Measurements from ENCODE around the gene STAB1. TPM values are rescaled to one million over a fixed set of nuclear protein-coding genes. Genes with fewer than 3 reads are reported as not detected.

STAB1 gene
- total and polyA plus RNA-seq, 2 donors (not counting 1 experiment from before 2014, with no cell fraction given), result under 0.01 to 0.09 TPM

- no peaks in the 10 kb centered on the region for H4K20me1 ChIP-seq (ENCODE audit: control insufficient read depth, extremely low read depth, insufficient read depth, low read length)
- no peaks in the 10 kb centered on the region for H3K36me3 ChIP-seq (ENCODE audit: control insufficient read depth, insufficient read depth, low read length)
- H3K27me3 ChIP-seq (ENCODE audit: control insufficient read depth, insufficient read depth, low read length), result peaks cover 8% of the 10 kb centered on the region
- no peak overlapping the region for H2AFZ ChIP-seq (ENCODE audit: low read length)
- no peak overlapping the region for H3K4me3 ChIP-seq (replicated peaks in 1 of 4; ENCODE audit: control extremely low read depth in 1 of 4, insufficient read depth in 1 of 4, low read depth in 3 of 4, low read length in 4 of 4)
- no peaks in the 10 kb centered on the region for H3K4me1 ChIP-seq (ENCODE audit: control insufficient read depth, extremely low read depth, insufficient read depth, low read length)
- no peak overlapping the region for H3K27ac ChIP-seq (ENCODE audit: insufficient read depth, low read length)
- H3K9me3 ChIP-seq (ENCODE audit: control insufficient read depth, insufficient read depth, low read depth, low read length), result no peaks in the 10 kb centered on the region
- H3K9ac ChIP-seq (ENCODE audit: insufficient read depth, low read length), result no peak overlapping the region
- TF ChIP-seq EZH2 (IDR thresholded peaks at IDR 0.05; ENCODE audit: low read length, missing control alignments) (no peak), CTCF (conservative IDR thresholded peaks at IDR 0.05 in 1 of 2, IDR thresholded peaks at IDR 0.05 in 1 of 2; ENCODE audit: low read depth in 1 of 2, low read length in 2 of 2) (no peak)
- H3K79me2 ChIP-seq (ENCODE audit: control insufficient read depth, insufficient read depth, low read length), result no peaks in the 10 kb centered on the region
- no peak overlapping the region for H3K4me2 ChIP-seq (ENCODE audit: extremely low read depth, insufficient read depth, low read length)
- DNase-seq (ENCODE audit: low read depth in 2 of 2), result no peak
Observed at GRCh38 chr3:52513281-52513680, 18.1 kb downstream of the STAB1 start.

- Histone ChIP-seq H3K27me3 (ENCODE audit: control insufficient read depth, insufficient read depth, low read length) (peaks cover 8% of the 10 kb centered on the region), H3K36me3 (ENCODE audit: control insufficient read depth, insufficient read depth, low read length) (no peaks in the 10 kb centered on the region), H3K9ac (ENCODE audit: insufficient read depth, low read length) (no peak overlapping the region), H3K4me1 (ENCODE audit: control insufficient read depth, extremely low read depth, insufficient read depth, low read length) (no peaks in the 10 kb centered on the region), H3K4me2 (ENCODE audit: extremely low read depth, insufficient read depth, low read length) (no peak overlapping the region), H2AFZ (ENCODE audit: low read length) (no peak overlapping the region), H3K27ac (ENCODE audit: insufficient read depth, low read length) (no peak overlapping the region), H3K79me2 (ENCODE audit: control insufficient read depth, insufficient read depth, low read length) (no peaks in the 10 kb centered on the region), H3K9me3 (ENCODE audit: control insufficient read depth, insufficient read depth, low read depth, low read length) (no peaks in the 10 kb centered on the region), H3K4me3 (replicated peaks in 1 of 4; ENCODE audit: control extremely low read depth in 1 of 4, insufficient read depth in 1 of 4, low read depth in 3 of 4, low read length in 4 of 4) (no peak overlapping the region), H4K20me1 (ENCODE audit: control insufficient read depth, extremely low read depth, insufficient read depth, low read length) (no peaks in the 10 kb centered on the region)
- TF ChIP-seq CTCF (conservative IDR thresholded peaks at IDR 0.05 in 1 of 2, IDR thresholded peaks at IDR 0.05 in 1 of 2; ENCODE audit: low read depth in 1 of 2, low read length in 2 of 2) (no peak), EZH2 (IDR thresholded peaks at IDR 0.05; ENCODE audit: low read length, missing control alignments) (no peak)
- no peak for DNase-seq (ENCODE audit: low read depth in 2 of 2)
Observed at GRCh38 chr3:52514576-52514975, 19.4 kb downstream of the STAB1 start.

GRCh38 chr3:52515192-52515591, 20.1 kb downstream of the STAB1 start:
- no peaks in the 10 kb centered on the region for H3K9me3 ChIP-seq (ENCODE audit: control insufficient read depth, insufficient read depth, low read depth, low read length)
- H2AFZ ChIP-seq (ENCODE audit: low read length), result no peak overlapping the region
- no peak for TF ChIP-seq CTCF (conservative IDR thresholded peaks at IDR 0.05 in 1 of 2, IDR thresholded peaks at IDR 0.05 in 1 of 2; ENCODE audit: low read depth in 1 of 2, low read length in 2 of 2)
- no peak for TF ChIP-seq EZH2 (IDR thresholded peaks at IDR 0.05; ENCODE audit: low read length, missing control alignments)
- H3K27ac ChIP-seq (ENCODE audit: insufficient read depth, low read length), result no peak overlapping the region
- no peaks in the 10 kb centered on the region for H3K79me2 ChIP-seq (ENCODE audit: control insufficient read depth, insufficient read depth, low read length)
- no peak overlapping the region for H3K4me3 ChIP-seq (replicated peaks in 1 of 4; ENCODE audit: control extremely low read depth in 1 of 4, insufficient read depth in 1 of 4, low read depth in 3 of 4, low read length in 4 of 4)
- H3K27me3 ChIP-seq (ENCODE audit: control insufficient read depth, insufficient read depth, low read length), result peaks cover 8% of the 10 kb centered on the region
- no peak for DNase-seq (ENCODE audit: low read depth in 2 of 2)
- no peaks in the 10 kb centered on the region for H3K36me3 ChIP-seq (ENCODE audit: control insufficient read depth, insufficient read depth, low read length)
- no peak overlapping the region for H3K9ac ChIP-seq (ENCODE audit: insufficient read depth, low read length)
- no peaks in the 10 kb centered on the region for H4K20me1 ChIP-seq (ENCODE audit: control insufficient read depth, extremely low read depth, insufficient read depth, low read length)
- no peak overlapping the region for H3K4me2 ChIP-seq (ENCODE audit: extremely low read depth, insufficient read depth, low read length)
- no peaks in the 10 kb centered on the region for H3K4me1 ChIP-seq (ENCODE audit: control insufficient read depth, extremely low read depth, insufficient read depth, low read length)
